Esophagus muscularis mucosa (tissue), 4 donors: ENCODE results near the gene HGD. TPM values are rescaled to one million over a fixed set of nuclear protein-coding genes. Genes with fewer than 3 reads are reported as not detected.

Source experiments
- DNase-seq: peaks from one replicate; pipeline ENCODE4 v3.0.0-alpha.2; 2017; ENCODE audit errors: extremely low spot score
- H3K27ac ChIP-seq, 4 donors: fragments of 200-600 bp; sonication (generic); replicated peaks in 1 of 4; 1 replicate in 3 of 4; 2 replicates in 1 of 4; pipeline ENCODE4 v1.5.1; 2016 to 2019; ENCODE audit warnings: mild to moderate bottlenecking in 1 of 4
- H3K27me3 ChIP-seq, 4 donors: fragments of 200-600 bp; sonication (generic); one replicate each; pipeline versions ENCODE4 v1.5.1 to v1.6.0; 2016 to 2019
- H3K36me3 ChIP-seq, 4 donors: fragments of 200-600 bp; sonication (generic); one replicate each; pipeline ENCODE4 v1.5.1; 2016 to 2019
- H3K4me1 ChIP-seq, 4 donors: fragments of 200-600 bp; sonication (generic); one replicate each; pipeline ENCODE4 v1.5.1; 2016 to 2019
- H3K4me3 ChIP-seq, 4 donors: fragments of 200-600 bp; sonication (generic); 1 replicate in 2 of 4; 2 replicates in 2 of 4; pipeline ENCODE4 v1.5.1; 2016 to 2019; ENCODE audit warnings: mild to moderate bottlenecking in 4 of 4, moderate library complexity in 1 of 4
- H3K9me3 ChIP-seq, 4 donors: fragments of 200-600 bp; sonication (generic); 1 replicate in 3 of 4; 2 replicates in 1 of 4; pipeline ENCODE4 v1.5.1; 2016 to 2019
- EP300 ChIP-seq: sonication (generic); formaldehyde crosslinking; IDR thresholded peaks from one replicate; pipeline ENCODE4 v1.6.1; 2017; ENCODE audit warnings: antibody characterized with exemption
- POLR2A ChIP-seq: fragments of 450-650 bp; IDR thresholded peaks from one replicate; pipeline ENCODE4 v1.6.1; 2017; ENCODE audit warnings: antibody characterized with exemption, moderate library complexity, mild to moderate bottlenecking, low read depth
- POLR2AphosphoS5 ChIP-seq, 2 donors: sonication (generic); formaldehyde crosslinking; IDR thresholded peaks; one replicate each; pipeline ENCODE4 v1.6.1; 2017; ENCODE audit warnings: antibody characterized with exemption in 2 of 2
- WGBS: methylation state at CpG from one replicate; pipeline ENCODE4 v1.1.5; 2018; 5-methylcytosine and 5-hydroxymethylcytosine counted together
- intact Hi-C: fragments of 100-400 bp; cut with DNase I; formaldehyde crosslinking; loops from one replicate; pipeline ENCODE4 v1.15.1; 2023
- total RNA-seq, 4 donors: library from RNA; depleted of rRNA; stranded (reverse); fragments of >200 nt; gene quantifications; one replicate each; pipeline versions ENCODE4 v1.1.0 to v1.2.1, GENCODE V29; 2016
- TF ChIP-seq, protein P1 (sequence below), 3 experiments: fragments of 200-600 bp in 2 of 3; fragments of 450-650 bp in 1 of 3; sonication (generic) in 2 of 3; IDR thresholded peaks; one replicate each; pipeline ENCODE4 v1.5.1; 2017 to 2019; ENCODE audit warnings: antibody characterized with exemption in 3 of 3, mild to moderate bottlenecking in 2 of 3, moderate library complexity in 1 of 3

Gene HGD
- total RNA-seq, 4 donors from 2014 or later = 0.69 TPM; not detected in 3

DNA sequence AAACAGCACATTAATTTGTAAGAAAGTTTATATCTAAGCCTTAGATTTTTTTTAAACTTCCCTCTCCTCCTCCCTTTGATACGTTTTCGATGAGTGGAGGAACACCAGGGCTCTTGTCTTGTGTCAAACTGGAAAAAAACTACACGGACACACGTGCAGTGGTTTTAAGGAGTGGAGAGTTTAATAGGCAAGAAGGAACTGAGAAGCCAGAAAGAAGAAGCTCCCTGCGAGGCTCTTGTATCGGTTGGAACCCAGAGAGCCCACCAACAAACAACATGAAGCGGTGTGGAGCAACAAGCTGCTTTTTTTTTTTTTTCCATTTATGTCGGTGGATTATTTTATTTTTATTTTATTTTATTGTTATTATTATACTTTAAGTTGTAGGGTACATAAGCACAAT, 67.3 kb downstream of the HGD start:
- H3K36me3 ChIP-seq = no peaks in the 10 kb centered on the region
- H3K27ac ChIP-seq = no peak overlapping the region
- TF ChIP-seq POLR2A (no peak), POLR2AphosphoS5 (IDR thresholded peaks at IDR 0.05) (no peak), EP300 (no peak)
- TF ChIP-seq, protein P1, sequence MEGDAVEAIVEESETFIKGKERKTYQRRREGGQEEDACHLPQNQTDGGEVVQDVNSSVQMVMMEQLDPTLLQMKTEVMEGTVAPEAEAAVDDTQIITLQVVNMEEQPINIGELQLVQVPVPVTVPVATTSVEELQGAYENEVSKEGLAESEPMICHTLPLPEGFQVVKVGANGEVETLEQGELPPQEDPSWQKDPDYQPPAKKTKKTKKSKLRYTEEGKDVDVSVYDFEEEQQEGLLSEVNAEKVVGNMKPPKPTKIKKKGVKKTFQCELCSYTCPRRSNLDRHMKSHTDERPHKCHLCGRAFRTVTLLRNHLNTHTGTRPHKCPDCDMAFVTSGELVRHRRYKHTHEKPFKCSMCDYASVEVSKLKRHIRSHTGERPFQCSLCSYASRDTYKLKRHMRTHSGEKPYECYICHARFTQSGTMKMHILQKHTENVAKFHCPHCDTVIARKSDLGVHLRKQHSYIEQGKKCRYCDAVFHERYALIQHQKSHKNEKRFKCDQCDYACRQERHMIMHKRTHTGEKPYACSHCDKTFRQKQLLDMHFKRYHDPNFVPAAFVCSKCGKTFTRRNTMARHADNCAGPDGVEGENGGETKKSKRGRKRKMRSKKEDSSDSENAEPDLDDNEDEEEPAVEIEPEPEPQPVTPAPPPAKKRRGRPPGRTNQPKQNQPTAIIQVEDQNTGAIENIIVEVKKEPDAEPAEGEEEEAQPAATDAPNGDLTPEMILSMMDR (IDR thresholded peaks at IDR 0.05) = no peak
- no peak for DNase-seq
- no peaks in the 10 kb centered on the region for H3K4me1 ChIP-seq
- no peak overlapping the region for H3K4me3 ChIP-seq
- H3K27me3 ChIP-seq = no peaks in the 10 kb centered on the region
- whole genome bisulfite sequencing = 63% methylated on average over 8 of the region's 8 CpGs
- H3K9me3 ChIP-seq = no peaks in the 10 kb centered on the region
- intact Hi-C loops = no loop called here

- no peak overlapping the region for H3K4me3 ChIP-seq
- H3K36me3 ChIP-seq = peaks cover 0 to 7% (median 0%) of the 10 kb centered on the region in 4 donors
- WGBS = 85% methylated on average over 4 of the region's 4 CpGs
- no peaks in the 10 kb centered on the region for H3K4me1 ChIP-seq
- TF ChIP-seq POLR2AphosphoS5 (IDR thresholded peaks at IDR 0.05) = no peak
- no peak overlapping the region for H3K27ac ChIP-seq
- DNase-seq = no peak
- no peaks in the 10 kb centered on the region for H3K9me3 ChIP-seq
- no peaks in the 10 kb centered on the region for H3K27me3 ChIP-seq
- intact Hi-C loops = no loop called here
Observed at GRCh38 chr3:120608506-120608905, 73.5 kb downstream of the HGD start.

DNA sequence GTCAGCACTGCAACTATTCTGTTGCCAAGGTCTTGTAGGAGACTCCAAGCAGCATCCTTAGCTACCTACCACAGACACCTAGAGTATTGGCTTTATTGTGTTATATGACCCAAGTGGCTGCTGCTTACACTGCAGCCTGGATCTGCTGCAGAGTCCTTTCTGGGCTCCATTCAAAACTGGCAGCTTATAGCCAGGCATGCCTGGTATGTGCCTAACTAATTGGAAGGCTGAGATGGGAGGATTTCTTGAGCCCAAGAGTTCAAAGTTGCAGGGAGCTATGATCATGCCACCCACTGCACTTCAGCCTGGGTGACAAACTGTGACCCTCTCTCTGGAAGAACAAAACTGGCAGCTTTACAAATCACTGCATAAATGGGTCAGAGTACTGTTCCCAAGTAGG, 77.3 kb downstream of the HGD start:
- no peaks in the 10 kb centered on the region for H3K27me3 ChIP-seq
- H3K27ac ChIP-seq = no peak overlapping the region
- TF ChIP-seq, protein P1 (IDR thresholded peaks at IDR 0.05) = no peak
- TF ChIP-seq POLR2A (no peak), EP300 (no peak), POLR2AphosphoS5 (IDR thresholded peaks at IDR 0.05) (no peak)
- peaks cover 4 to 14% (median 9%) of the 10 kb centered on the region in 4 donors for H3K4me1 ChIP-seq
- intact Hi-C loops = no loop called here
- no peak overlapping the region for H3K4me3 ChIP-seq
- peaks cover 19 to 34% (median 25%) of the 10 kb centered on the region in 4 donors for H3K36me3 ChIP-seq
- no peaks in the 10 kb centered on the region for H3K9me3 ChIP-seq
- DNase-seq = no peak

- H3K4me3 ChIP-seq = no peak overlapping the region
- no peaks in the 10 kb centered on the region for H3K27me3 ChIP-seq
- TF ChIP-seq POLR2A = no peak
- H3K4me1 ChIP-seq = peaks cover 8 to 18% (median 13%) of the 10 kb centered on the region in 4 donors
- H3K9me3 ChIP-seq = no peaks in the 10 kb centered on the region
- intact Hi-C loops = no loop called here
- H3K27ac ChIP-seq = no peak overlapping the region
- DNase-seq = no peak
- H3K36me3 ChIP-seq = peaks cover 19 to 38% (median 25%) of the 10 kb centered on the region in 4 donors
Observed at GRCh38 chr3:120604382-120604781, 77.7 kb downstream of the HGD start.

- H3K4me1 ChIP-seq = peaks cover 16 to 35% (median 30%) of the 10 kb centered on the region in 4 donors
- H3K4me3 ChIP-seq = no peak overlapping the region
- no peak overlapping the region for H3K27ac ChIP-seq
- no peak for DNase-seq
- no peak for TF ChIP-seq POLR2AphosphoS5 (IDR thresholded peaks at IDR 0.05)
- no peak for TF ChIP-seq POLR2A
- TF ChIP-seq EP300 = no peak
- TF ChIP-seq, protein P1 (IDR thresholded peaks at IDR 0.05) = no peak
- WGBS = 90% methylated on average over 2 of the region's 2 CpGs
- H3K27me3 ChIP-seq = no peaks in the 10 kb centered on the region
- H3K36me3 ChIP-seq = peaks cover 20 to 53% (median 33%) of the 10 kb centered on the region in 4 donors
- no peaks in the 10 kb centered on the region for H3K9me3 ChIP-seq
- intact Hi-C loops = no loop called here
Observed at GRCh38 chr3:120602682-120603081, 79.4 kb downstream of the HGD start.

DNA sequence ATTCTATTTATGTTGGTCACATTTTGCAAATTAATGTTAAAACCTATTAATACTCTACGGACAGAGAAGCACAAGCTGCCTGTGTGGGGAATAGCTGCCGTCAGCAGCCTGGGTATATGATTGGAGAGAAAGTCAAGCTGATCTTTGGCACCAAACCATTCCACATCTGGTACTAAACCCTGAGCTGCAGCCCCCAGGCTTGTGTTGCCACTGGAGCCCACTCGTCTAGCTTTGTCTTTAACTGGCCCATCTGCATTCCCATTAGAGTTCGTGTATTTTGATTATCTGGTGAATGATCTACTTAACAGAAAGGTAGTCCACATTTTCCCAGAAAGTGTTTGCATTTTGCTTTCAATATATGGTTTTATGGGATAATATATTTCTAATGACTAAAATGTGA, 80.5 kb downstream of the HGD start:
- WGBS = 71% methylated on average over 4 of the region's 4 CpGs
- no peak for DNase-seq
- Histone ChIP-seq H3K9me3 (no peaks in the 10 kb centered on the region), H3K4me1 (peaks cover 21 to 43% (median 39%) of the 10 kb centered on the region in 4 donors), H3K36me3 (peaks cover 20 to 55% (median 33%) of the 10 kb centered on the region in 4 donors), H3K4me3 (no peak overlapping the region), H3K27ac (no peak overlapping the region), H3K27me3 (no peaks in the 10 kb centered on the region)
- intact Hi-C loops = no loop called here
- TF ChIP-seq, protein P1 (IDR thresholded peaks at IDR 0.05) = no peak
- no peak for TF ChIP-seq POLR2AphosphoS5 (IDR thresholded peaks at IDR 0.05)
- TF ChIP-seq POLR2A = no peak
- TF ChIP-seq EP300 = no peak
